T-cell (primary cell): Measurements from ENCODE around the gene ADM. TPM values are rescaled to one million over a fixed set of nuclear protein-coding genes. Genes with fewer than 3 reads are reported as not detected.
"Not testable (repeated sequence)": the region's sequence is repeated elsewhere in the genome, so short reads cannot be mapped to it uniquely, and the experiment has no call there.

Source experiments
- ATAC-seq, 4 experiments: fragments of 200-7000 bp in 3 of 4; fragments of 150-1000 bp in 1 of 4; cut with Tn5 transposase; replicated peaks in 1 of 4; 1 replicate in 3 of 4; 2 replicates in 1 of 4; pipeline ENCODE4 v1.10.0; 2021; ENCODE audit warnings: moderate library complexity in 3 of 4, mild to moderate bottlenecking in 2 of 4, moderate number of reproducible peaks in 1 of 4
- CTCF ChIA-PET, 2 donors: fragments of 300-600 bp; sonication (Branson Sonifier 250); formaldehyde crosslinking; loops; one replicate each; lab custom pipeline; 2022; ENCODE audit warnings: antibody characterized with exemption in 2 of 2; lab: Charles Lee
- POLR2A ChIA-PET, 2 donors: fragments of 300-600 bp; sonication (Branson Sonifier 250); formaldehyde crosslinking; loops; one replicate each; lab custom pipeline; 2022; ENCODE audit warnings: antibody characterized with exemption in 2 of 2; lab: Charles Lee
- DNase-seq, 35 experiments: peaks; one replicate each; pipeline versions ENCODE4 v3.0.0 to v3.0.0-alpha.2; 2013 to 2023
- H3K27ac ChIP-seq: one replicate; pipeline ENCODE4 v1.5.1; 2013; ENCODE audit warnings: low read length
- H3K27me3 ChIP-seq, 2 experiments: replicated peaks in 1 of 2; 1 replicate in 1 of 2; 2 replicates in 1 of 2; pipeline versions ENCODE4 v1.6.1 to v1.7.0; 2013; ENCODE audit warnings: low read length in 1 of 2, mixed read lengths in 1 of 2; ENCODE audit not compliant: control insufficient read depth in 2 of 2, insufficient read depth in 2 of 2; ENCODE audit errors: extremely low read depth in 1 of 2
- H3K36me3 ChIP-seq, 2 donors: 1 replicate in 1 of 2; 2 replicates in 1 of 2; pipeline versions ENCODE4 v1.6.1 to v1.7.0; 2013; ENCODE audit warnings: low read length in 1 of 2; ENCODE audit not compliant: control insufficient read depth in 2 of 2, insufficient read depth in 1 of 2; ENCODE audit errors: extremely low read depth in 1 of 2
- H3K4me1 ChIP-seq, 2 experiments: 1 replicate in 1 of 2; 2 replicates in 1 of 2; pipeline versions ENCODE4 v1.6.1 to v1.7.0; 2013; ENCODE audit warnings: low read length in 2 of 2, mixed read lengths in 1 of 2; ENCODE audit not compliant: insufficient read depth in 2 of 2, control insufficient read depth in 1 of 2; ENCODE audit errors: extremely low read depth in 1 of 2
- H3K4me3 ChIP-seq, 2 donors: 1 replicate in 1 of 2; 2 replicates in 1 of 2; pipeline versions ENCODE4 v1.5.1 to v1.7.0; 2013; ENCODE audit warnings: mild to moderate bottlenecking in 2 of 2, low read length in 1 of 2, moderate library complexity in 1 of 2; ENCODE audit not compliant: control insufficient read depth in 1 of 2; ENCODE audit errors: extremely low read depth in 1 of 2
- H3K9me3 ChIP-seq: 2 replicates; pipeline ENCODE4 v1.7.0; 2013
- H3K27ac Mint-ChIP-seq, 2 donors: one replicate each; pipeline ENCODE4 v1.8.0; 2020 to 2021; ENCODE audit warnings: mild to moderate bottlenecking in 2 of 2, mixed read lengths in 2 of 2
- H3K27me3 Mint-ChIP-seq, 2 donors: one replicate each; pipeline ENCODE4 v1.8.0; 2021 to 2022; ENCODE audit warnings: mixed read lengths in 2 of 2
- H3K36me3 Mint-ChIP-seq: one replicate; pipeline ENCODE4 v1.8.0; 2021; ENCODE audit warnings: mixed read lengths
- H3K4me1 Mint-ChIP-seq, 3 donors: one replicate each; pipeline ENCODE4 v1.8.0; 2020 to 2022; ENCODE audit warnings: mixed read lengths in 3 of 3, mild to moderate bottlenecking in 1 of 3
- H3K4me3 Mint-ChIP-seq, 3 donors: one replicate each; pipeline ENCODE4 v1.8.0; 2020 to 2022; ENCODE audit warnings: mild to moderate bottlenecking in 3 of 3, mixed read lengths in 3 of 3, moderate library complexity in 3 of 3
- H3K9me3 Mint-ChIP-seq, 3 donors: one replicate each; pipeline ENCODE4 v1.8.0; 2020 to 2022; ENCODE audit warnings: mixed read lengths in 3 of 3
- WGBS: methylation state at CpG from one replicate; pipeline ENCODE4 v1.1.5; 2013; ENCODE audit warnings: missing lambda C conversion rate; ENCODE audit not compliant: insufficient coverage; 5-methylcytosine and 5-hydroxymethylcytosine counted together
- total RNA-seq, 35 experiments: library from RNA in 6 of 35; stranded (reverse) in 6 of 35; fragments of 120-200 nt in 1 of 35; gene quantifications; one replicate each; pipeline versions ENCODE4 v1.2.1 to v1.2.4 and lab custom pipeline; 2013 to 2026

Gene ADM, protein sequence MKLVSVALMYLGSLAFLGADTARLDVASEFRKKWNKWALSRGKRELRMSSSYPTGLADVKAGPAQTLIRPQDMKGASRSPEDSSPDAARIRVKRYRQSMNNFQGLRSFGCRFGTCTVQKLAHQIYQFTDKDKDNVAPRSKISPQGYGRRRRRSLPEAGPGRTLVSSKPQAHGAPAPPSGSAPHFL
- total RNA-seq (1 to 10 TPM in 1 of 5 donors, under 1 TPM in 3, not detected in 1; 0.37 to 1.2 (median 0.64) TPM), total RNA-seq (lab: John Stamatoyannopoulos, UW) (0 to 4.0 (median 0.55) reads per million in 29 experiments)
- 0.37 TPM for total RNA-seq (2013)

- peaks cover 42 to 54% (median 47%) of the 10 kb centered on the region in 3 donors for H3K4me1 Mint-ChIP-seq
- H3K36me3 Mint-ChIP-seq: no peaks in the 10 kb centered on the region
- H3K9me3 Mint-ChIP-seq: no peaks in the 10 kb centered on the region
- H3K27ac Mint-ChIP-seq: peak within 1 kb of the TSS; percentile 58 to 93
- no peaks in the 10 kb centered on the region for H3K36me3 ChIP-seq
- ChIA-PET POLR2A (no interaction called here), CTCF (interaction anchor here (0.6 to 2.3 kb wide), 10 partner anchors 11 to 509 kb away, joined by 3 to 9 read pairs (median 4); partner anchors contain the start of gene EIF4G2 (in 1 of the 2))
- H3K27ac ChIP-seq: peak within 1 kb of the TSS; percentile 71
- peaks cover 35 to 60% of the 10 kb centered on the region in 2 experiments for H3K4me1 ChIP-seq
- DNase-seq: peak in 8 of 35 experiments; percentile 3 to 52 (median 25)
- H3K27me3 Mint-ChIP-seq: peaks cover 16 to 29% of the 10 kb centered on the region in 2 donors
- 1% methylated on average over 45 of the region's 48 CpGs for WGBS
- no peaks in the 10 kb centered on the region for H3K9me3 ChIP-seq
- peak within 1 kb of the TSS; percentile 71 to 93 for H3K4me3 ChIP-seq
- H3K27me3 ChIP-seq: peaks cover 4 to 67% of the 10 kb centered on the region in 2 experiments
- peak in 2 of 4 experiments; percentile 12 to 18 for ATAC-seq
- peak within 1 kb of the TSS; percentile 83 to 99 (median 90) for H3K4me3 Mint-ChIP-seq
Observed at GRCh38 chr11:10304495-10305261, at the start of gene ADM. TSS of gene ADM (plus strand) at chr11:10305073. CDS start at chr11:10305701, 628 bp downstream.

- DNase-seq: no peak
- WGBS: no CpG with 5 or more reads among the region's 3 CpGs
- H3K4me3 ChIP-seq: no peak overlapping the region
- ChIA-PET POLR2A (no interaction called here), CTCF (interaction anchor here in 1 of 2 donors (1.0 kb wide), 1 partner anchor 28 kb away, joined by 3 read pairs; no protein-coding TSS in a partner anchor)
- Mint-ChIP-seq H3K36me3 (no peaks in the 10 kb centered on the region), H3K27ac (no peak overlapping the region), H3K4me3 (no peak overlapping the region), H3K9me3 (no peaks in the 10 kb centered on the region), H3K27me3 (no peaks in the 10 kb centered on the region), H3K4me1 (peaks cover 6 to 9% (median 8%) of the 10 kb centered on the region in 3 donors)
- H3K27me3 ChIP-seq: no peaks in the 10 kb centered on the region
- ATAC-seq: no peak
- H3K4me1 ChIP-seq: no peaks in the 10 kb centered on the region
- H3K27ac ChIP-seq: no peak overlapping the region
- H3K36me3 ChIP-seq: no peaks in the 10 kb centered on the region
- no peaks in the 10 kb centered on the region for H3K9me3 ChIP-seq
Observed at GRCh38 chr11:10255388-10256125, 49.3 kb upstream of the ADM start.

DNA sequence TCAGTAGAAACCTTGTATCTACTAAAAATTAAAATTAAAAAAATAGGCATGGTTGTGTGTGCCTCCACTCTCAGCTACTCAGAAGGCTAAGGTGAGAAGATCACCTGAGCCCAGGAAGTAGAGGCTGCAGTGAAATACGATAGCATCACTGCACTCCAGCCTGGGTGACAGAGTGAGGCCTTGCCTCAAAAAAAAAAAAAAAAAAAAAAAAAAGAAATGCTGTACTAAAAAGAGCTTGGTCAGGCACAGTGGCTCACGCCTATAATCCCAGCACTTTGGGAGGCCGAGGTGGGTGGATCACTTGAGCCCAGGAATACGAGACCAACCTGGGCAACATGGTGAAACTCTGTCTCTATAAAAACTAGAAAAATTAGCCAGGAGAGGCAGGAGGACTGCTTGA lies 47.4 kb upstream of the ADM start:
- POLR2A ChIA-PET: no interaction called here
- CTCF ChIA-PET: interaction anchor here (0.6 to 1.2 kb wide), 5 partner anchors 23 to 552 kb away, joined by 3 to 8 read pairs (median 3); partner anchors contain the start of gene ADM (in 1 of the 2)
- Mint-ChIP-seq H3K36me3 (no peaks in the 10 kb centered on the region), H3K4me3 (no peak overlapping the region), H3K27ac (no peak overlapping the region), H3K27me3 (no peaks in the 10 kb centered on the region), H3K4me1 (peaks cover 6 to 11% (median 9%) of the 10 kb centered on the region in 3 donors), H3K9me3 (no peaks in the 10 kb centered on the region)
- Histone ChIP-seq H3K9me3 (no peaks in the 10 kb centered on the region), H3K36me3 (no peaks in the 10 kb centered on the region), H3K4me3 (no peak overlapping the region), H3K27me3 (no peaks in the 10 kb centered on the region), H3K4me1 (no peaks in the 10 kb centered on the region), H3K27ac (no peak overlapping the region)
- DNase-seq (no peak), ATAC-seq (no peak)
- no CpG with 5 or more reads among the region's 4 CpGs for WGBS

DNA sequence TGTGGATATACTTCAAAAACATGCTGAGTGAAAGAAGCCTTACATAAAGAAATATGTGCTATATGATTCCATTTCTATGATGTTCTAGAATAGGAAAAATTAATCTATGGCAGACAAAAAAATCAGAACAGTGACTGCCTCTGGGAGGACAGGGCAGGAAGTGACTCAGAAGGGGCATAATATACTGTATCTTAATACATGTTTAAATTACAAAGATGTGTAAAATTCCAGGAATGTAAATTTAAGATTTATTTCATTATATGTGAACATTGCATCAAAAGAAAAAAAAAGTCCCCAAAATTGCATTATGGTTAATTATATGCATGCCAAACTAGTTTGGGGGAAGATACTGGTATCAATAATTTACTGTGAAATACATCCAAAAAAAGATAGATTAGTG lies 43.1 kb upstream of the ADM start:
- no peak overlapping the region for H3K27ac ChIP-seq
- ATAC-seq: no peak
- H3K27ac Mint-ChIP-seq: no peak overlapping the region
- no peaks in the 10 kb centered on the region for H3K9me3 Mint-ChIP-seq
- no peak overlapping the region for H3K4me3 ChIP-seq
- H3K4me3 Mint-ChIP-seq: no peak overlapping the region
- ChIA-PET POLR2A (no interaction called here), CTCF (no interaction called here)
- H3K4me1 Mint-ChIP-seq: peaks cover 0 to 3% (median 2%) of the 10 kb centered on the region in 3 donors
- peaks cover 6% of the 10 kb centered on the region for H3K36me3 Mint-ChIP-seq
- no peaks in the 10 kb centered on the region for H3K27me3 ChIP-seq
- no peaks in the 10 kb centered on the region for H3K9me3 ChIP-seq
- no peaks in the 10 kb centered on the region for H3K4me1 ChIP-seq
- H3K36me3 ChIP-seq: no peaks in the 10 kb centered on the region
- DNase-seq: no peak
- H3K27me3 Mint-ChIP-seq: no peaks in the 10 kb centered on the region

- ChIA-PET CTCF (no interaction called here), POLR2A (no interaction called here)
- Mint-ChIP-seq H3K9me3 (no peaks in the 10 kb centered on the region), H3K4me3 (no peak overlapping the region), H3K36me3 (peaks cover 6% of the 10 kb centered on the region), H3K27ac (no peak overlapping the region), H3K27me3 (no peaks in the 10 kb centered on the region), H3K4me1 (peaks cover 0 to 3% (median 0%) of the 10 kb centered on the region in 3 donors)
- Histone ChIP-seq H3K4me1 (no peaks in the 10 kb centered on the region), H3K27me3 (no peaks in the 10 kb centered on the region), H3K9me3 (no peaks in the 10 kb centered on the region), H3K27ac (no peak overlapping the region), H3K4me3 (no peak overlapping the region), H3K36me3 (no peaks in the 10 kb centered on the region)
- no peak for DNase-seq
- no peak for ATAC-seq
Observed at GRCh38 chr11:10263929-10264328, 40.9 kb upstream of the ADM start.

GRCh38 chr11:10264716-10265115 lies 40.2 kb upstream of the ADM start:
- H3K27ac Mint-ChIP-seq, H3K4me3 Mint-ChIP-seq, CTCF ChIA-PET, ATAC-seq, H3K4me3 ChIP-seq, H3K9me3 ChIP-seq, H3K27me3 Mint-ChIP-seq, H3K4me1 ChIP-seq, H3K27me3 ChIP-seq, H3K36me3 Mint-ChIP-seq, DNase-seq, H3K9me3 Mint-ChIP-seq, H3K4me1 Mint-ChIP-seq, H3K36me3 ChIP-seq, H3K27ac ChIP-seq, POLR2A ChIA-PET: not testable (repeated sequence)
- 100% methylated on average over 1 of the region's 3 CpGs for WGBS
